Astrocyte of the spinal cord (primary cell): Measurements from ENCODE around the gene SIVA1.

Experiments
- DNase-seq: peaks from one replicate; pipeline ENCODE4 v3.0.0; 2011; ENCODE audit warnings: low read depth, low spot score
- H3K4me3 ChIP-seq: 2 replicates; pipeline ENCODE4 v1.5.1; 2011; ENCODE audit warnings: low read depth, mild to moderate bottlenecking, low read length, moderate library complexity
- in situ Hi-C: cut with HindIII; loops from 2 replicates; pipeline ENCODE4 v1.10.0; 2017; ENCODE audit warnings: low sequenced_read_pairs
- TF ChIP-seq, protein P1 (sequence below): IDR thresholded peaks from 2 replicates; pipeline ENCODE4 v1.5.1; 2012; ENCODE audit warnings: low read depth, mild to moderate bottlenecking, low read length, inconsistent platforms

The SIVA1 gene

DNA sequence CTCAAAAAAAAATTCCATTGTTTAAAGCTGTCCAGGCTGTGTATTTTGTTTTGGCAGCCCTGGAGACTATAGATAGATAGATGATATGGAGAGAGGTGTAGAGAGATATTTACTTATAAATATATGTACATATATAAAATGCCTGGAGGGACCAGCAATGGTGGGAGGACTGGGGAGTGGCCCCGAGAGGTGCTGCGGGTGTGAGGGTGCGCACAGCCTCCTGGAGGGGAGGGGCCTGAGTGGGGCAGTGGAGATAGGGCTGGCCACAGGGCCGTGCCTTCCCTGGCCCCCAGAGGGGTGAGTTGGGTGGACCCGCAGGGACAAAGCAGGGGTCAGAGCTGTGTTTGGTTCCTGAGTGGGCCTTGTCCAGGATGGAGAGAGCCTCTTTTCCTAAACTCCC, 22.5 kb upstream of the SIVA1 start:
- TF ChIP-seq, protein P1, sequence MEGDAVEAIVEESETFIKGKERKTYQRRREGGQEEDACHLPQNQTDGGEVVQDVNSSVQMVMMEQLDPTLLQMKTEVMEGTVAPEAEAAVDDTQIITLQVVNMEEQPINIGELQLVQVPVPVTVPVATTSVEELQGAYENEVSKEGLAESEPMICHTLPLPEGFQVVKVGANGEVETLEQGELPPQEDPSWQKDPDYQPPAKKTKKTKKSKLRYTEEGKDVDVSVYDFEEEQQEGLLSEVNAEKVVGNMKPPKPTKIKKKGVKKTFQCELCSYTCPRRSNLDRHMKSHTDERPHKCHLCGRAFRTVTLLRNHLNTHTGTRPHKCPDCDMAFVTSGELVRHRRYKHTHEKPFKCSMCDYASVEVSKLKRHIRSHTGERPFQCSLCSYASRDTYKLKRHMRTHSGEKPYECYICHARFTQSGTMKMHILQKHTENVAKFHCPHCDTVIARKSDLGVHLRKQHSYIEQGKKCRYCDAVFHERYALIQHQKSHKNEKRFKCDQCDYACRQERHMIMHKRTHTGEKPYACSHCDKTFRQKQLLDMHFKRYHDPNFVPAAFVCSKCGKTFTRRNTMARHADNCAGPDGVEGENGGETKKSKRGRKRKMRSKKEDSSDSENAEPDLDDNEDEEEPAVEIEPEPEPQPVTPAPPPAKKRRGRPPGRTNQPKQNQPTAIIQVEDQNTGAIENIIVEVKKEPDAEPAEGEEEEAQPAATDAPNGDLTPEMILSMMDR: no peak
- no peak for DNase-seq
- in situ Hi-C loops: no loop called here
- no peak overlapping the region for H3K4me3 ChIP-seq

DNA sequence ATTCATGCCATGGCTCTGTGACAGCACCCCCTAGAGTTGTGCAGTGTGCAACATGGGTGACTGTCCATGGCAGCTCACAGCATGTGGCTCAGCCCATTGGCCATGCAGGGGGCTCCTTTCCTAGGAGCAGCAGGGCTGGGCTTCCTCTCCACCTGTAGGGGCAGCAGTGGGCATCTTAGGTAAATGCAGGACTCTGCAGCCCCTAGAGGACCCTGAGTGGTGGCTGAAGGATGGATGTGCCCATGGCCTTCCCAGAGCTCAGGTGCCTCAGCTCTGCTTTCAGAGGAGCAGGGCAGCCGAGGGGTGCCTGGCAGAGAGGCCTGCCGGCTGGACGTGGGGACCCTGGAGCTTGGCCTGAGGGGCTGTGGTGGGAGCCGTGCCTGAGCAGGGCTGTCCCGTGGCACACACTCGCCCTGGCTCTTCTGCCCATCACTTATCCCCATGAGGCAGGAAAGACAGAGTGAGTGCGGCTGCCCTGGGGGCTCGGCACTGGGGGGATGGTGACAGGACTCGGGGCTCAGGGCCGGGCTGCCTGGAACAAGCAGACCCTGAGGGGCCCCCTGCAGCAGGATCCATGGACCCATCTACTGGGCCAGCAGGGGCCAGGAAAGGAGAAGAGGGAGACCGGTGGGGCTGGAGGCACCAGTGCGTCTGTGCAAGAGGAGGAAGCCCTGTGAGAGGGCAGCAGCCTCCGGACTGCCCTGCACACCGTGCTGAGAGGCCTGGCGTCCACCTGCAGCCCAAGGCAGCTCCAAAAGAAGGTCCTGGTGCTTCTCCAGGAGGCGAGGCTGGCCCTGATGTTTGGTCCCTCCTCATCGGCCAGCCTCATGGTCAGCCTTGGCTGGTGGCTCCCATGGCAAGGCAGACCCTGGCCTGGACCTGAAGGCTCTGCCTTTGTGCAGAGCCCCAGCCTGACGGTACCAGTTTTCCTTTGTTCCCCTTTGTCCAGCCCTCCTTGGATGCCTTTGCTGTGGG, 21.3 kb upstream of the SIVA1 start:
- no peak overlapping the region for H3K4me3 ChIP-seq
- no peak for DNase-seq
- TF ChIP-seq, protein P1: peak; percentile 55
- in situ Hi-C loops: no loop called here

DNA sequence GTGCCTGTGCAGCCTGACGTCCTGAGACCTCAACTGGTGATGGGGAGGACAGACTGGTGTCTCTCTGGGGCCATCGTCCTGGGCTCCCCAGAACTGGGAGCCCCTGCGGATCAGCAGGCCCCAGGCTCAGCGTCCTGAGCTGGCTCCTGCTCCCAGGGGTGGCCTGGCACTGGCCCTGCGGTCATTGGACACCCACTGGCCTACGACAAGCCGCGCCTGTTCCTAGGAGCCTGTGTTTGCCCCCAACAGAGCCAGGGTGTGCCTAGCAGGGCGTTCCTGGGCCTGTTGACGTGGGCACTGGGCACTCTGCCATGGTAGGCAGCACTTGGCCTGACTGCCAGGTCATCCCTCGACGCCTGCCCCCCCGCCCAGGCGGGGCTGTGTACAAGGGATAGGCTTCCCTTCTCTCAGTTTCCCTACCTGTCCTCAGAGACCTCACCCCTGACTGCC, 20.6 kb upstream of the SIVA1 start:
- H3K4me3 ChIP-seq: no peak overlapping the region
- TF ChIP-seq, protein P1: no peak
- DNase-seq: no peak
- in situ Hi-C loops: no loop called here

DNA sequence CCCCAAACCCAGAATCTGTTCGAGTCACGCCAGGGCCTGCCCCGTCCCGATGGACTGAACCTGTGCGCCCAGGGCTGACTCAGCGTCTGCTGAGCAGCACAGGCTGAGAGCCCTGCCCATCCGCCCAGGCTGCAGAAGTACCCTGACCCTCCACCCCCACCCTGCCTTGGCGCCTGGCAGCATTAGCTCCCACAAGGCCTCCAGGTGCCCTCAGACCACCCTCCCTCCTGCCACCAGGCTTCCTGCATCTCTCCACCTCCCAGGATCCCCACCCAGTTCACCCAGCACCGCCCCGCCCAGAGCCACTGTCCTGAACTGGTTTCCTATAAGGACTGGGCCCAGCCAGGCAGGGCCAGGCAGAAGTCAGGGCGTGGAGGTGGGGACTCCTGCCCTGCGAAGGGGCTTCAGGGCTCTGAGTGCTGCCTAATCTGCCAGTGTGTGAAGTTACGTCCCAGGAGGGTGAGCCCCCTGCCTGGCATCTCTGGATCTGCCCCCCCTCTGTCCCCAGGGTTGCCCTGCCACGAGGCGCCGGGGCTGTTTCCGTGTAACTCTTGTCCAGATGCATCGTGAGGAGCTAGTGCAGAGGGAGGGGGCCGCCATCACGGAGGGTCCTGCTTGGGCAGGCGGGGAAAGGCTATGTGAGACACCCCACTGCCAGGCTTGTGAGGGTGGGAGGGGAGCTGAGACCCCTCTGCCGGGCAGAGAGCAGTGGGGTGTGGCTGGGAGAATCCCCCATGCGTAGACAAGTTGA, 19.8 kb upstream of the SIVA1 start:
- no peak overlapping the region for H3K4me3 ChIP-seq
- in situ Hi-C loops: no loop called here
- no peak for DNase-seq
- TF ChIP-seq, protein P1: no peak

DNA sequence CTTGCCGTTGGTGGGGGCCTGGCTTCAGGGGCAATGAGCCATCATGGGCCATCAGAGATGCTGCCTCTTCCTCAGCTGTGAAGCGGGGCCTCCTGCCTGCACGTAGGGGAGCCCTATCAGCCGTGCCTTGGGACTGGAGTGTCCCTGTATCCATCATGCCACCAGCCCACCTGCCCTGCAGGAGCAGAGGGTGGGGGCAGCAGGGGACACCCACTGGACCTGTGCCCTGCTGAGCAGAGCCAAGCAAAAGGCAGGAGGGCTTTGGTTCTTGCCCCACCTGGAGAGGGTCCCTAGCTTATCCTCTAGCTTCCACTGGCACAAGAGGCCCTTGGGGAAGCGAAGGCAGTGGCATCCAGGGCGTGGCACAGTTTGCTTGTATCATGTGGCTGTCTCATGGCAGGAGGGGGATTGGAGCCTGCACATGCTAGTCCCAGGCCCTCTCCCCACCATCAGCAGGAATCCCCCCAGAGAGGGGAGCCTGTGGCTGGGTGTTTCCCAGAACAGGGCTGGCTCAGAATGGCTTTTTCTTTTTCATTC, 18.8 kb upstream of the SIVA1 start:
- H3K4me3 ChIP-seq: no peak overlapping the region

DNA sequence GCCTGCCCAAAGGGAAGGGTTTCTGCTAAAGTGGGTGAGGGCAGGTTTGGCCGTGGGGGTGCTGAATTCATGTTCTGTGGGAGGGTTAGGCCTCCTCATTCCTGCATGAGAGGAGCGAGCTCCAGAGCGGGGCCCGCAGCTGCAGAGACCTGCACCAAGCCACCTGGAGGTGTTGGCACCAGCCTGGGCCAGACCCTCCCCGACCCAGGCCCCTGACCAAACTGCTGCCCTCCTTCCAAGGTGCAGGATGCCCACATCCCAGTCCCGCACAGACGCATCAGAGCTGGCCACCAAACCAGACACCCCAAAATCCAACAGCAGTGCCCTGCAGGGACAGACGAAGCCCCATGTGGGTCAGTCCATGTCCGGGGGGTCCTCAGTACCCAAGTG, 18.4 kb upstream of the SIVA1 start:
- DNase-seq: no peak
- no peak overlapping the region for H3K4me3 ChIP-seq
- in situ Hi-C loops: no loop called here
- TF ChIP-seq, protein P1: no peak

More for the DNA sequence above, 18.8 kb upstream of the SIVA1 start:
- TF ChIP-seq, protein P1: no peak
- no peak for DNase-seq
- in situ Hi-C loops: no loop called here
